NT2/D1 (cell line): Measurements from ENCODE around the gene MPP2.
"Not testable (repeated sequence)": the region's sequence is repeated elsewhere in the genome, so short reads cannot be mapped to it uniquely, and the experiment has no call there.

Experiments
- DNase-seq: peaks from one replicate; pipeline ENCODE4 v3.0.0-alpha.2; 2011; ENCODE audit warnings: low read depth, low spot score
- H3K27me3 ChIP-seq: 2 replicates; pipeline ENCODE4 v1.6.0; 2011; ENCODE audit warnings: mild to moderate bottlenecking; ENCODE audit not compliant: insufficient read length, insufficient read depth
- H3K36me3 ChIP-seq: 2 replicates; pipeline ENCODE4 v1.6.1; 2011; ENCODE audit warnings: mild to moderate bottlenecking, low read length, mixed read lengths; ENCODE audit not compliant: insufficient read depth, insufficient read length
- H3K4me1 ChIP-seq: 2 replicates; pipeline ENCODE4 v1.5.1; 2011; ENCODE audit not compliant: insufficient read depth, insufficient read length
- H3K4me3 ChIP-seq: 2 replicates; pipeline ENCODE4 v1.5.1; 2011; ENCODE audit warnings: low read depth; ENCODE audit not compliant: insufficient read length
- H3K9ac ChIP-seq: 2 replicates; pipeline ENCODE4 v1.6.0; 2011; ENCODE audit warnings: low read depth; ENCODE audit not compliant: insufficient read length
- H3K9me3 ChIP-seq: 2 replicates; pipeline ENCODE4 v1.5.1; 2011; ENCODE audit warnings: mild to moderate bottlenecking, low read length; ENCODE audit not compliant: insufficient read depth
- SUZ12 ChIP-seq: IDR thresholded peaks from 2 replicates; pipeline ENCODE4 v1.6.1; 2011; ENCODE audit not compliant: insufficient read length, insufficient read depth; ENCODE audit errors: extremely low read depth
- YY1 ChIP-seq: IDR thresholded peaks from 2 replicates; pipeline ENCODE4 v1.6.1; 2011; ENCODE audit not compliant: insufficient read length, insufficient read depth
- ZNF274 ChIP-seq: IDR thresholded peaks from 2 replicates; pipeline ENCODE4 v1.6.1; 2011; ENCODE audit warnings: mild to moderate bottlenecking, low read depth, low read length

MPP2 gene

DNA sequence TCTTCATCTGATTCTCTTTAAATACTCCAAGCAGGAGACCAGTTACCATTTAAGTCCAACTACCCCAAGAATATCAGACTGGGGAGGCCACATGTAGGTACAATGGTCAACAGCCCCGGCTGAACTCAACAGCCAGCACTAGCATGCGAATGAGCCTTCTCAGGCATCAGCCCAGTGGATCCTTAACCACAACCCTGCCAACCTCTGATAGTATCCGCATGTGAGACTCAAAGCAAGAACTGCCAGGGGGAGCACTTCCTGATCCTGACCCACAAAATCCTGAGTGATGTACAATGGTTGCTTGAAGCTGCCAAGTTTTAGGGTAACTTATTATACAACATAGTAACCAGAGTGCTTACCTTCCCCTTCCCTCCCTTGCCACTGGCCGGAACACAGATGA, 42.4 kb upstream of the MPP2 start:
- no peak for DNase-seq
- no peaks in the 10 kb centered on the region for H3K27me3 ChIP-seq
- H3K9ac ChIP-seq = no peak overlapping the region
- peaks cover 12% of the 10 kb centered on the region for H3K4me1 ChIP-seq
- TF ChIP-seq ZNF274 (no peak), YY1 (no peak), SUZ12 (no peak)
- H3K4me3 ChIP-seq = no peak overlapping the region
- H3K36me3 ChIP-seq = no peaks in the 10 kb centered on the region
- no peaks in the 10 kb centered on the region for H3K9me3 ChIP-seq

- H3K4me3 ChIP-seq = no peak overlapping the region
- no peaks in the 10 kb centered on the region for H3K9me3 ChIP-seq
- DNase-seq = no peak
- no peak overlapping the region for H3K9ac ChIP-seq
- H3K36me3 ChIP-seq = no peaks in the 10 kb centered on the region
- TF ChIP-seq YY1 = no peak
- no peak for TF ChIP-seq ZNF274
- no peak for TF ChIP-seq SUZ12
- H3K4me1 ChIP-seq = peaks cover 13% of the 10 kb centered on the region
- H3K27me3 ChIP-seq = no peaks in the 10 kb centered on the region
Measured at GRCh38 chr17:43946781-43947180, 39.4 kb upstream of the MPP2 start.

GRCh38 chr17:43945074-43945829, 37.9 kb upstream of the MPP2 start:
- H3K9ac ChIP-seq = no peak overlapping the region
- H3K27me3 ChIP-seq = no peaks in the 10 kb centered on the region
- no peak overlapping the region for H3K4me3 ChIP-seq
- peaks cover 16% of the 10 kb centered on the region for H3K4me1 ChIP-seq
- no peaks in the 10 kb centered on the region for H3K36me3 ChIP-seq
- DNase-seq = no peak
- TF ChIP-seq SUZ12 = no peak
- no peak for TF ChIP-seq YY1
- TF ChIP-seq ZNF274 = no peak
- H3K9me3 ChIP-seq = no peaks in the 10 kb centered on the region

DNA sequence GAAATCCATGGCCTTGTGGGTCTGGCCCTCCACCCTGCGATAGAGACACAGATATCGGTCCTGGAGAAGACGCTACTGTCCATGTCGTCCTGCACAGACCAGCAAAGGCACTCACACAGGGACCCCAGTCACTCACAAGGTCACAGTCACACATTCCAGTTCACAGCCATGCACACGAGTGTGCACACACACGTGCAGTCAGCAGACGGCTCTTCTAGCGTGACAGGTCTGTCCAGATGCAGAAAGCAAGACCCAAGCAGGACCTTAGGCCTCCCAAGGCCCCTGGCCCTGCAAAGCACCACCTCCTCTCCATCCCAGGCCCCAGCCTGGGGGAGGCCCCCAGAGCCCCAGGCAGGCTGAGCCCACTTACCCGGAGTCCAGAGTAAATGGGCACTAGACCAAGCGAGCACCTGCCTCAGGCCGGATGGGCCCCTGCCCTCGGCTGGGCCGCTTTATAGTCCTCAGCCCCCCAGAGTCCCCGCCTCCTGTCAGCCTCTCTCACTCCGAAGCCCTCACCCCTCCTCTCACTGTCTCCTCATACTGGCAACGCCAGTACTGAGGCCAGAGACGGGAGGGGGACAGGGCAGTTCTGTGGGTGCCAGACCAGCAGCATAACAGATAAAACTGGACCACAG, 34.8 kb upstream of the MPP2 start, which contains the start of gene PPY:
Gene PPY (minus strand): TSS at position 426 of the 635 bp plus-strand sequence. CDS start 822 bp downstream, outside the sequence.
- peaks cover 19% of the 10 kb centered on the region for H3K4me1 ChIP-seq
- no peak within 1 kb of the TSS for H3K4me3 ChIP-seq
- no peaks in the 10 kb centered on the region for H3K36me3 ChIP-seq
- DNase-seq = no peak
- no peak for TF ChIP-seq ZNF274
- no peak for TF ChIP-seq YY1
- no peak for TF ChIP-seq SUZ12
- no peaks in the 10 kb centered on the region for H3K9me3 ChIP-seq
- peaks cover 8% of the 10 kb centered on the region for H3K27me3 ChIP-seq
- peak within 1 kb of the TSS; percentile 53 for H3K9ac ChIP-seq

DNA sequence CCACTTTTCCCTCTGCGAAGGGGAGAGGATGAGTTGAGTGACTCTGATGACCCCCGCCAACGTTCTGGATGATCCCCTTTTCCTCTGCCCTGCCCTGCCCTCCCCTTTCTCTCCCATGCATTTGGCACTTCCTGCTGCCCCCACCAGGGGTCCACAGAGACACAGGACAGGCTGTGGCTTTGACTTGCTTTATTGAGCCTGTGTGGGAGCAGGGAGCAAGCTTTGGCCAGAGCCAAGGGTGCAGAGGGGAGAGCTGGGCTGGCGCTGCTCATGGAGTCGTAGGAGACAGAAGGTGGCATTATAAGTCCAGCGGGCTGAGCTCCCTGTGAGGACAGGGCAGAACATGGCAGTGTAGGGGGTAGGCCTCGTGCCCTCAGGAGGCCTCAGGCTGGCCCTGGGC, 33.3 kb upstream of the MPP2 start:
- peaks cover 16% of the 10 kb centered on the region for H3K27me3 ChIP-seq
- no peak overlapping the region for H3K4me3 ChIP-seq
- no peaks in the 10 kb centered on the region for H3K9me3 ChIP-seq
- DNase-seq = no peak
- TF ChIP-seq SUZ12 (no peak), ZNF274 (no peak), YY1 (no peak)
- peaks cover 14% of the 10 kb centered on the region for H3K4me1 ChIP-seq
- no peaks in the 10 kb centered on the region for H3K36me3 ChIP-seq
- H3K9ac ChIP-seq = peak overlapping the region; percentile 65

DNA sequence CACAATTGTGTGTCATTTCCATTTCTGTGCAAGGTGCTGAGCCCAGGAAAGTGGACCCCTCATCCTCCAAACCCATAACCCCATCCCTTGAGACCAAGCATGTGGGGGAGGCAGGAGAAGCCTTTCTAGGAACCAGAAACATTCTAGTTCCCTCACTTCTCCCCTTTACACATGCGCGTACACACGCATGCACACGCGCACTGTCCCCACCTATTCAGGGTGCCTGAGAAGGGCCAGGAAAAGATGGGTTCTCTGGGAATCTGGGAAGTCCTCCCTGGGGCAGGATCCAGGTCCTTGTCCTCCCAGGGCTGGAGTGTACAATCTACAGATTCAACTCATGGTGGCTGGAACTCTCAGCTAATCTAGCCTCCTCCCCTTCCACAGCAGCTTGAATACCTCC, 32.5 kb upstream of the MPP2 start:
- no peak for DNase-seq
- no peak overlapping the region for H3K9ac ChIP-seq
- peaks cover 19% of the 10 kb centered on the region for H3K4me1 ChIP-seq
- H3K36me3 ChIP-seq = no peaks in the 10 kb centered on the region
- H3K4me3 ChIP-seq = no peak overlapping the region
- peaks cover 16% of the 10 kb centered on the region for H3K27me3 ChIP-seq
- TF ChIP-seq ZNF274 (no peak), SUZ12 (no peak), YY1 (no peak)
- no peaks in the 10 kb centered on the region for H3K9me3 ChIP-seq

GRCh38 chr17:43939452-43939851, 32.1 kb upstream of the MPP2 start:
- peaks cover 19% of the 10 kb centered on the region for H3K4me1 ChIP-seq
- not testable (repeated sequence) for H3K9ac ChIP-seq, H3K9me3 ChIP-seq

More at GRCh38 chr17:43939452-43939851, 32.1 kb upstream of the MPP2 start:
- not testable (repeated sequence) for H3K4me3 ChIP-seq, DNase-seq, H3K36me3 ChIP-seq
- H3K27me3 ChIP-seq = peaks cover 16% of the 10 kb centered on the region
